Gastroesophageal sphincter (tissue), 3 donors: ENCODE measurements around the gene LDAF1.

Experiments used
- CTCF ChIP-seq, 4 experiments: fragments of 200-600 bp in 2 of 4; fragments of 450-650 bp in 2 of 4; sonication (generic) in 1 of 4; IDR thresholded peaks; one replicate each; pipeline ENCODE4 v1.5.1; 2017 to 2019; ENCODE audit warnings: antibody characterized with exemption in 4 of 4, mild to moderate bottlenecking in 2 of 4, moderate library complexity in 2 of 4
- EP300 ChIP-seq: sonication (generic); formaldehyde crosslinking; IDR thresholded peaks from one replicate; pipeline ENCODE4 v1.6.1; 2017; ENCODE audit warnings: antibody characterized with exemption, mild to moderate bottlenecking
- POLR2A ChIP-seq, 2 donors: fragments of 450-650 bp; IDR thresholded peaks; one replicate each; pipeline ENCODE4 v1.6.1; 2017; ENCODE audit warnings: antibody characterized with exemption in 2 of 2, mild to moderate bottlenecking in 2 of 2, moderate library complexity in 1 of 2

GRCh38 chr16:21194771-21195301, 36.4 kb downstream of the LDAF1 start:
- TF ChIP-seq CTCF (IDR thresholded peaks at IDR 0.05) (no peak), POLR2A (IDR thresholded peaks at IDR 0.05) (no peak), EP300 (no peak)
